Measurements from ENCODE around the gene GLP2R. TPM values are rescaled to one million over a fixed set of nuclear protein-coding genes. Genes with fewer than 3 reads are reported as not detected.

The GLP2R gene
- total RNA-seq, 1 experiment from 2014 or later, result not detected

GRCh38 chr17:9810100-9810949, 15.4 kb upstream of the GLP2R start:
- peaks cover 10% of the 10 kb centered on the region for H3K9me3 Mint-ChIP-seq
- no peaks in the 10 kb centered on the region for H3K27me3 Mint-ChIP-seq (ENCODE audit: low read depth)
- POLR2A ChIA-PET, result no interaction called here
- CTCF ChIA-PET, result interaction anchor here (1.1 kb wide), 1 partner anchor 42 kb away, joined by 3 read pairs; no protein-coding TSS in a partner anchor
- H3K4me3 Mint-ChIP-seq, result no peak overlapping the region
- ATAC-seq (no peak), DNase-seq (ENCODE audit: low spot score) (no peak)
- H3K36me3 Mint-ChIP-seq, result no peaks in the 10 kb centered on the region
- H3K27ac Mint-ChIP-seq, result no peak overlapping the region
- TF ChIP-seq, protein P1, sequence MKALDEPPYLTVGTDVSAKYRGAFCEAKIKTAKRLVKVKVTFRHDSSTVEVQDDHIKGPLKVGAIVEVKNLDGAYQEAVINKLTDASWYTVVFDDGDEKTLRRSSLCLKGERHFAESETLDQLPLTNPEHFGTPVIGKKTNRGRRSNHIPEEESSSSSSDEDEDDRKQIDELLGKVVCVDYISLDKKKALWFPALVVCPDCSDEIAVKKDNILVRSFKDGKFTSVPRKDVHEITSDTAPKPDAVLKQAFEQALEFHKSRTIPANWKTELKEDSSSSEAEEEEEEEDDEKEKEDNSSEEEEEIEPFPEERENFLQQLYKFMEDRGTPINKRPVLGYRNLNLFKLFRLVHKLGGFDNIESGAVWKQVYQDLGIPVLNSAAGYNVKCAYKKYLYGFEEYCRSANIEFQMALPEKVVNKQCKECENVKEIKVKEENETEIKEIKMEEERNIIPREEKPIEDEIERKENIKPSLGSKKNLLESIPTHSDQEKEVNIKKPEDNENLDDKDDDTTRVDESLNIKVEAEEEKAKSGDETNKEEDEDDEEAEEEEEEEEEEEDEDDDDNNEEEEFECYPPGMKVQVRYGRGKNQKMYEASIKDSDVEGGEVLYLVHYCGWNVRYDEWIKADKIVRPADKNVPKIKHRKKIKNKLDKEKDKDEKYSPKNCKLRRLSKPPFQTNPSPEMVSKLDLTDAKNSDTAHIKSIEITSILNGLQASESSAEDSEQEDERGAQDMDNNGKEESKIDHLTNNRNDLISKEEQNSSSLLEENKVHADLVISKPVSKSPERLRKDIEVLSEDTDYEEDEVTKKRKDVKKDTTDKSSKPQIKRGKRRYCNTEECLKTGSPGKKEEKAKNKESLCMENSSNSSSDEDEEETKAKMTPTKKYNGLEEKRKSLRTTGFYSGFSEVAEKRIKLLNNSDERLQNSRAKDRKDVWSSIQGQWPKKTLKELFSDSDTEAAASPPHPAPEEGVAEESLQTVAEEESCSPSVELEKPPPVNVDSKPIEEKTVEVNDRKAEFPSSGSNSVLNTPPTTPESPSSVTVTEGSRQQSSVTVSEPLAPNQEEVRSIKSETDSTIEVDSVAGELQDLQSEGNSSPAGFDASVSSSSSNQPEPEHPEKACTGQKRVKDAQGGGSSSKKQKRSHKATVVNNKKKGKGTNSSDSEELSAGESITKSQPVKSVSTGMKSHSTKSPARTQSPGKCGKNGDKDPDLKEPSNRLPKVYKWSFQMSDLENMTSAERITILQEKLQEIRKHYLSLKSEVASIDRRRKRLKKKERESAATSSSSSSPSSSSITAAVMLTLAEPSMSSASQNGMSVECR (CRISPR knock-in tag; IDR thresholded peaks at IDR 0.05; ENCODE audit: borderline replicate concordance), result no peak
- TF ChIP-seq, protein P2, sequence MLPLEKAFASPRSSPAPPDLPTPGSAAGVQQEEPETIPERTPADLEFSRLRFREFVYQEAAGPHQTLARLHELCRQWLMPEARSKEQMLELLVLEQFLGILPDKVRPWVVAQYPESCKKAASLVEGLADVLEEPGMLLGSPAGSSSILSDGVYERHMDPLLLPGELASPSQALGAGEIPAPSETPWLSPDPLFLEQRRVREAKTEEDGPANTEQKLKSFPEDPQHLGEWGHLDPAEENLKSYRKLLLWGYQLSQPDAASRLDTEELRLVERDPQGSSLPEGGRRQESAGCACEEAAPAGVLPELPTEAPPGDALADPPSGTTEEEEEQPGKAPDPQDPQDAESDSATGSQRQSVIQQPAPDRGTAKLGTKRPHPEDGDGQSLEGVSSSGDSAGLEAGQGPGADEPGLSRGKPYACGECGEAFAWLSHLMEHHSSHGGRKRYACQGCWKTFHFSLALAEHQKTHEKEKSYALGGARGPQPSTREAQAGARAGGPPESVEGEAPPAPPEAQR (CRISPR knock-in tag; IDR thresholded peaks at IDR 0.05), result no peak
- TF ChIP-seq ATF3 (CRISPR knock-in tag; conservative IDR thresholded peaks at IDR 0.05), result no peak
- no peak for TF ChIP-seq CDX4 (CRISPR knock-in tag; IDR thresholded peaks at IDR 0.05; ENCODE audit: borderline replicate concordance)
- no peak for TF ChIP-seq SP1 (CRISPR knock-in tag; conservative IDR thresholded peaks at IDR 0.05)
- TF ChIP-seq SOX15 (CRISPR knock-in tag; IDR thresholded peaks at IDR 0.05), result no peak
- TF ChIP-seq SMAD3 (CRISPR knock-in tag; IDR thresholded peaks at IDR 0.05; ENCODE audit: borderline replicate concordance), result no peak
- TF ChIP-seq SMAD4 (CRISPR knock-in tag; IDR thresholded peaks at IDR 0.05), result no peak
- no peak for TF ChIP-seq AFF4 (CRISPR knock-in tag; IDR thresholded peaks at IDR 0.05; ENCODE audit: borderline replicate concordance)
- no peak for TF ChIP-seq NFATC4 (CRISPR knock-in tag; IDR thresholded peaks at IDR 0.05)
- TF ChIP-seq MLX (CRISPR knock-in tag; IDR thresholded peaks at IDR 0.05), result no peak
- TF ChIP-seq, protein P3, sequence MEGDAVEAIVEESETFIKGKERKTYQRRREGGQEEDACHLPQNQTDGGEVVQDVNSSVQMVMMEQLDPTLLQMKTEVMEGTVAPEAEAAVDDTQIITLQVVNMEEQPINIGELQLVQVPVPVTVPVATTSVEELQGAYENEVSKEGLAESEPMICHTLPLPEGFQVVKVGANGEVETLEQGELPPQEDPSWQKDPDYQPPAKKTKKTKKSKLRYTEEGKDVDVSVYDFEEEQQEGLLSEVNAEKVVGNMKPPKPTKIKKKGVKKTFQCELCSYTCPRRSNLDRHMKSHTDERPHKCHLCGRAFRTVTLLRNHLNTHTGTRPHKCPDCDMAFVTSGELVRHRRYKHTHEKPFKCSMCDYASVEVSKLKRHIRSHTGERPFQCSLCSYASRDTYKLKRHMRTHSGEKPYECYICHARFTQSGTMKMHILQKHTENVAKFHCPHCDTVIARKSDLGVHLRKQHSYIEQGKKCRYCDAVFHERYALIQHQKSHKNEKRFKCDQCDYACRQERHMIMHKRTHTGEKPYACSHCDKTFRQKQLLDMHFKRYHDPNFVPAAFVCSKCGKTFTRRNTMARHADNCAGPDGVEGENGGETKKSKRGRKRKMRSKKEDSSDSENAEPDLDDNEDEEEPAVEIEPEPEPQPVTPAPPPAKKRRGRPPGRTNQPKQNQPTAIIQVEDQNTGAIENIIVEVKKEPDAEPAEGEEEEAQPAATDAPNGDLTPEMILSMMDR (IDR thresholded peaks at IDR 0.05), result no peak
- TF ChIP-seq HMGA2 (CRISPR knock-in tag; IDR thresholded peaks at IDR 0.05), result no peak
- TF ChIP-seq, protein P4, sequence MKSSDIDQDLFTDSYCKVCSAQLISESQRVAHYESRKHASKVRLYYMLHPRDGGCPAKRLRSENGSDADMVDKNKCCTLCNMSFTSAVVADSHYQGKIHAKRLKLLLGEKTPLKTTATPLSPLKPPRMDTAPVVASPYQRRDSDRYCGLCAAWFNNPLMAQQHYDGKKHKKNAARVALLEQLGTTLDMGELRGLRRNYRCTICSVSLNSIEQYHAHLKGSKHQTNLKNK (CRISPR knock-in tag; IDR thresholded peaks at IDR 0.05), result no peak
- TF ChIP-seq RORB (CRISPR knock-in tag; IDR thresholded peaks at IDR 0.05), result no peak
- TF ChIP-seq MXD4 (CRISPR knock-in tag; IDR thresholded peaks at IDR 0.05; ENCODE audit: borderline replicate concordance), result no peak
- TF ChIP-seq, protein P5, sequence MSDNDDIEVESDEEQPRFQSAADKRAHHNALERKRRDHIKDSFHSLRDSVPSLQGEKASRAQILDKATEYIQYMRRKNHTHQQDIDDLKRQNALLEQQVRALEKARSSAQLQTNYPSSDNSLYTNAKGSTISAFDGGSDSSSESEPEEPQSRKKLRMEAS (CRISPR knock-in tag; IDR thresholded peaks at IDR 0.05), result no peak
- no peak for TF ChIP-seq ZBTB21 (CRISPR knock-in tag; IDR thresholded peaks at IDR 0.05; ENCODE audit: borderline replicate concordance)
- no peak for TF ChIP-seq CBFB (CRISPR knock-in tag; IDR thresholded peaks at IDR 0.05; ENCODE audit: low read depth)
- TF ChIP-seq, protein P6, sequence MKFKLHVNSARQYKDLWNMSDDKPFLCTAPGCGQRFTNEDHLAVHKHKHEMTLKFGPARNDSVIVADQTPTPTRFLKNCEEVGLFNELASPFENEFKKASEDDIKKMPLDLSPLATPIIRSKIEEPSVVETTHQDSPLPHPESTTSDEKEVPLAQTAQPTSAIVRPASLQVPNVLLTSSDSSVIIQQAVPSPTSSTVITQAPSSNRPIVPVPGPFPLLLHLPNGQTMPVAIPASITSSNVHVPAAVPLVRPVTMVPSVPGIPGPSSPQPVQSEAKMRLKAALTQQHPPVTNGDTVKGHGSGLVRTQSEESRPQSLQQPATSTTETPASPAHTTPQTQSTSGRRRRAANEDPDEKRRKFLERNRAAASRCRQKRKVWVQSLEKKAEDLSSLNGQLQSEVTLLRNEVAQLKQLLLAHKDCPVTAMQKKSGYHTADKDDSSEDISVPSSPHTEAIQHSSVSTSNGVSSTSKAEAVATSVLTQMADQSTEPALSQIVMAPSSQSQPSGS (CRISPR knock-in tag; IDR thresholded peaks at IDR 0.05; ENCODE audit: borderline replicate concordance, low read depth), result no peak
- no peaks in the 10 kb centered on the region for H3K4me1 Mint-ChIP-seq
